SK-N-SH treated with all-trans-retinoic acid at 6 μM for 48 hours (cell line): ENCODE data around the gene ISLR2.
A peak's percentile ranks its signal among the peaks of the same experiment; 100 is the strongest.

Source experiments
- ATAC-seq: fragments of 200-7000 bp; cut with Tn5 transposase; 3 replicates; pipeline ENCODE4 v1.9.1; 2020; ENCODE audit warnings: mild to moderate bottlenecking, moderate library complexity
- ARNTL ChIP-seq: fragments of 450-650 bp; formaldehyde crosslinking; IDR thresholded peaks from 2 replicates; pipeline ENCODE4 v1.5.0; 2020; ENCODE audit warnings: low read depth, mild to moderate bottlenecking, moderate library complexity, borderline replicate concordance
- BACH2 ChIP-seq: fragments of 250-450 bp; sonication (Bioruptor Pico); IDR thresholded peaks from 2 replicates; pipeline ENCODE4 v1.9.0; 2021; ENCODE audit warnings: mild to moderate bottlenecking, borderline replicate concordance
- CREB5 ChIP-seq: fragments of 250-450 bp; sonication (Bioruptor Pico); IDR thresholded peaks from 2 replicates; pipeline ENCODE4 v1.5.1; 2020; ENCODE audit warnings: low read depth, mild to moderate bottlenecking, moderate library complexity
- CSDC2 ChIP-seq: fragments of 250-450 bp; sonication (Bioruptor Pico); IDR thresholded peaks from 2 replicates; pipeline ENCODE4 v1.5.0; 2020; ENCODE audit warnings: mild to moderate bottlenecking, moderate library complexity
- CSRNP3 ChIP-seq: fragments of 250-450 bp; sonication (Bioruptor Pico); IDR thresholded peaks from 2 replicates; pipeline ENCODE4 v1.5.1; 2021; ENCODE audit warnings: mild to moderate bottlenecking, moderate library complexity
- ESRRG ChIP-seq: fragments of 250-450 bp; sonication (Bioruptor Pico); IDR thresholded peaks from 2 replicates; pipeline ENCODE4 v1.6.1; 2021; ENCODE audit warnings: mild to moderate bottlenecking
- GLIS3 ChIP-seq: fragments of 250-450 bp; sonication (Bioruptor Pico); IDR thresholded peaks from 2 replicates; pipeline ENCODE4 v1.5.0; 2020; ENCODE audit warnings: mild to moderate bottlenecking, moderate library complexity
- ISL1 ChIP-seq: fragments of 250-450 bp; sonication (Bioruptor Pico); IDR thresholded peaks from 2 replicates; pipeline ENCODE4 v2.1.2; 2022; ENCODE audit warnings: mild to moderate bottlenecking, moderate library complexity
- OSR1 ChIP-seq: fragments of 250-450 bp; sonication (Bioruptor Pico); IDR thresholded peaks from 2 replicates; pipeline ENCODE4 v1.8.0; 2022; ENCODE audit warnings: moderate library complexity, mild to moderate bottlenecking, inconsistent platforms
- POU6F1 ChIP-seq: fragments of 250-450 bp; sonication (Bioruptor Pico); IDR thresholded peaks from 2 replicates; pipeline ENCODE4 v1.8.0; 2021; ENCODE audit warnings: low read depth, mild to moderate bottlenecking, moderate library complexity, borderline replicate concordance
- PPARA ChIP-seq: fragments of 250-450 bp; sonication (Bioruptor Pico); IDR thresholded peaks from 2 replicates; pipeline ENCODE4 v1.5.0; 2020; ENCODE audit warnings: mild to moderate bottlenecking, borderline replicate concordance
- RARB ChIP-seq: fragments of 250-450 bp; sonication (Bioruptor Pico); IDR thresholded peaks from 2 replicates; pipeline ENCODE4 v1.8.0; 2021; ENCODE audit warnings: mild to moderate bottlenecking, moderate library complexity
- SNAI2 ChIP-seq: fragments of 250-450 bp; sonication (Bioruptor Pico); IDR thresholded peaks from 2 replicates; pipeline ENCODE4 v1.5.0; 2020; ENCODE audit warnings: mild to moderate bottlenecking, moderate library complexity
- TCF4 ChIP-seq: fragments of 250-450 bp; sonication (Bioruptor Pico); IDR thresholded peaks from 2 replicates; pipeline ENCODE4 v1.8.0; 2021; ENCODE audit warnings: mild to moderate bottlenecking, moderate library complexity, borderline replicate concordance
- TOX ChIP-seq: fragments of 250-450 bp; sonication (Bioruptor Pico); IDR thresholded peaks from 2 replicates; pipeline ENCODE4 v1.8.0; 2021; ENCODE audit warnings: mild to moderate bottlenecking, moderate library complexity, borderline replicate concordance
- TSHZ2 ChIP-seq: fragments of 250-450 bp; sonication (Bioruptor Pico); IDR thresholded peaks from 2 replicates; pipeline ENCODE4 v1.5.0; 2020; ENCODE audit warnings: mild to moderate bottlenecking, moderate library complexity
- ZC3H10 ChIP-seq: fragments of 250-450 bp; sonication (Bioruptor Pico); IDR thresholded peaks from 2 replicates; pipeline ENCODE4 v1.5.1; 2021; ENCODE audit warnings: mild to moderate bottlenecking, moderate library complexity
- ZFP30 ChIP-seq: fragments of 450-650 bp; formaldehyde crosslinking; IDR thresholded peaks from 2 replicates; pipeline ENCODE4 v1.5.0; 2022; ENCODE audit warnings: mild to moderate bottlenecking, moderate library complexity
- ZNF565 ChIP-seq: fragments of 450-650 bp; formaldehyde crosslinking; conservative IDR thresholded peaks from 2 replicates; pipeline ENCODE4 v1.5.0; 2020; ENCODE audit warnings: low read depth, mild to moderate bottlenecking, moderate library complexity
- ZNF70 ChIP-seq: fragments of 450-650 bp; formaldehyde crosslinking; IDR thresholded peaks from 2 replicates; pipeline ENCODE4 v1.5.0; 2020; ENCODE audit warnings: mild to moderate bottlenecking, moderate library complexity
- ZNF8 ChIP-seq: fragments of 450-650 bp; formaldehyde crosslinking; IDR thresholded peaks from 2 replicates; pipeline ENCODE4 v1.5.0; 2020; ENCODE audit warnings: mild to moderate bottlenecking, moderate library complexity

ISLR2 gene

GRCh38 chr15:74144153-74144775 is 13.9 kb downstream of the ISLR2 start:
- ATAC-seq = 0 out of 3 replicates have a peak, but pooled peaks have one; percentile 26

GRCh38 chr15:74146277-74146800 is 16.0 kb downstream of the ISLR2 start:
- ATAC-seq = no peak
- TF ChIP-seq OSR1 (CRISPR knock-in tag) (no peak), TCF4 (CRISPR knock-in tag) (no peak), ZFP30 (CRISPR knock-in tag) (no peak), BACH2 (no peak), ISL1 (CRISPR knock-in tag) (no peak), CREB5 (CRISPR knock-in tag) (no peak), ARNTL (no peak), ZC3H10 (CRISPR knock-in tag) (no peak), CSDC2 (CRISPR knock-in tag) (no peak), PPARA (CRISPR knock-in tag) (no peak), ZNF70 (CRISPR knock-in tag) (no peak), TOX (CRISPR knock-in tag) (no peak), POU6F1 (CRISPR knock-in tag) (no peak), ZNF8 (CRISPR knock-in tag) (no peak), ZNF565 (CRISPR knock-in tag) (no peak), CSRNP3 (CRISPR knock-in tag) (no peak)

More at GRCh38 chr15:74144153-74144775, 13.9 kb downstream of the ISLR2 start:
- TF ChIP-seq RARB = no peak
- TF ChIP-seq GLIS3 (CRISPR knock-in tag) = no peak
- no peak for TF ChIP-seq TOX (CRISPR knock-in tag)
- no peak for TF ChIP-seq PPARA (CRISPR knock-in tag)
- TF ChIP-seq ESRRG (CRISPR knock-in tag) = no peak
- no peak for TF ChIP-seq ISL1 (CRISPR knock-in tag)
- TF ChIP-seq CREB5 (CRISPR knock-in tag) = no peak
- no peak for TF ChIP-seq TSHZ2 (CRISPR knock-in tag)
- no peak for TF ChIP-seq SNAI2
- TF ChIP-seq ARNTL = no peak
- no peak for TF ChIP-seq ZFP30 (CRISPR knock-in tag)
- TF ChIP-seq CSRNP3 (CRISPR knock-in tag) = no peak
- no peak for TF ChIP-seq CSDC2 (CRISPR knock-in tag)
- TF ChIP-seq OSR1 (CRISPR knock-in tag) = no peak
- TF ChIP-seq ZNF565 (CRISPR knock-in tag) = no peak
- no peak for TF ChIP-seq TCF4 (CRISPR knock-in tag)
- TF ChIP-seq BACH2 = no peak
